ENCODE data around the gene ZGLP1.

Gene ZGLP1

DNA sequence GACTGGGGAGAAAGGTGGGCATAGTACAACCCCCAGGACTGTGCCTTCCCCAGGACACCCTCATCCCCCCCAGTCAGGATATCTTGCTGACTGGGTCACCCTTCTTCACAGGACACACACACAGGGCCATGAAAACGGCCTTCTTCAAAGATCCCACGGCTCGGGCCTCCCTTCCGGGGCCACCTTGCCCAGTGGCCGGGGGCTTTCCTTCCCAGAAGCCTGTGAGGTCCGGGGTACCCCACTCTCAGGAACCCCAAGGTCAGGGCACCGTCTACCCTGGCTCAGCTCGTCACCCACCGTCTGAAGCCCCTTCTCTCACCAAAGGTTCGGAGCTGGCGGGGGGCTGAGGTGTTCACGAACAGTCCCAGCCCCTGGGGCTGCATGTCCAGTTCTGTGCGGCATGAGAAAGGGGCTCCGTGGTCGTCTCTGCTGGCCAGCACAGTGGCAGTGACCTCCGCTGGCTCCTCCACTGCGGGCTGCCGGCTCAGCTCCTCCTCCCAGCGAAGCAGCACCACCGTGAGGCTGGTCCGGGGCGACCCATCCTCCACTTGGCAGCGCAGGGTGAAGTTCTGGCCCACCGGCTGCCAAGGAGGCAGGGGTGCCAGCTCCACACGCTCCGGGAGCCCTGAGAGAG is 25.9 kb upstream of the ZGLP1 start:
- peaks cover 32% of the 10 kb centered on the region for H3K4me1 Mint-ChIP-seq
- no peaks in the 10 kb centered on the region for H3K36me3 Mint-ChIP-seq (ENCODE audit: low read depth)
- H3K27me3 Mint-ChIP-seq (ENCODE audit: low read depth, poor library complexity): peaks cover 17% of the 10 kb centered on the region
- peak overlapping the region; percentile 97 for H3K4me3 Mint-ChIP-seq
- H3K9me3 Mint-ChIP-seq: no peaks in the 10 kb centered on the region
- TF ChIP-seq, protein P1, sequence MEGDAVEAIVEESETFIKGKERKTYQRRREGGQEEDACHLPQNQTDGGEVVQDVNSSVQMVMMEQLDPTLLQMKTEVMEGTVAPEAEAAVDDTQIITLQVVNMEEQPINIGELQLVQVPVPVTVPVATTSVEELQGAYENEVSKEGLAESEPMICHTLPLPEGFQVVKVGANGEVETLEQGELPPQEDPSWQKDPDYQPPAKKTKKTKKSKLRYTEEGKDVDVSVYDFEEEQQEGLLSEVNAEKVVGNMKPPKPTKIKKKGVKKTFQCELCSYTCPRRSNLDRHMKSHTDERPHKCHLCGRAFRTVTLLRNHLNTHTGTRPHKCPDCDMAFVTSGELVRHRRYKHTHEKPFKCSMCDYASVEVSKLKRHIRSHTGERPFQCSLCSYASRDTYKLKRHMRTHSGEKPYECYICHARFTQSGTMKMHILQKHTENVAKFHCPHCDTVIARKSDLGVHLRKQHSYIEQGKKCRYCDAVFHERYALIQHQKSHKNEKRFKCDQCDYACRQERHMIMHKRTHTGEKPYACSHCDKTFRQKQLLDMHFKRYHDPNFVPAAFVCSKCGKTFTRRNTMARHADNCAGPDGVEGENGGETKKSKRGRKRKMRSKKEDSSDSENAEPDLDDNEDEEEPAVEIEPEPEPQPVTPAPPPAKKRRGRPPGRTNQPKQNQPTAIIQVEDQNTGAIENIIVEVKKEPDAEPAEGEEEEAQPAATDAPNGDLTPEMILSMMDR (IDR thresholded peaks at IDR 0.05): no peak
- peak; percentile 28 for DNase-seq
- no peak overlapping the region for H3K27ac Mint-ChIP-seq

DNA sequence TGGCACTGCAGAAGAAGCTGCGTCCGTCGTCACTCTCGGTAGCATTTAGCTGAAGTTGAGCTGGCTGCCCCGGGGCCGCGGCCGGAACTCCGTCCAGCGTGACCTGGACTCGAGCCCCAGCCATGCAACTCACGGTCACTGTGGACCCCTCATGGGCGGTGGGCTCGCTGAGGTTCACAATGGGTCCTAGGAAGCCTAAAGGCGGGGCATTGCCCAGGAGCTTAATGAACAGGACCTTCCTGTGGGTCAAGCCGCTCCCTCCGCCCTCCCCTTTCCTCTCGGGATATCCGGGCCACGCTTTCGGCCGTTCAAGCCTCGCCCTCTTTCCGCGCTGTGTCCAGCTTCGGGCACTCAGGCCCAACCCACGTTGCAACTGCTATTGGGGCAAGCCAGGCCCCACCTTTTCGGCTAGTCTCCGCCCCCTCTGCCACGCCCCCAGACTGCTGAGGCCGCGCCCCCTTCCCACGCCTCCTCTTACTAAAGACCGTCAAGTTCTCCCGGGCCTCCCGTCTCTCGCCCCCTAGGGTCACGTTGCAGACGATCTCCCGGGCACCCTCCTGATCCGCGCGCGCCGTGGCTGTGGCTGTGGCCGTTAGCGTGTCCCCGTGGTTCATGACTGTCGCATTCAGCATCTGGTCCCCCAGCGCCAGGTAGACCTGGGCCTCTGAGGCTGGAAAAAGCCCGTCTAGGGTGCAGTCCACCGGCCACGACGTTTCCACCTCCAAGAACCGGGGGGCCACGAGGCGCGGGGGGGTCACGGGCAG is 25.2 kb upstream of the ZGLP1 start:
- peaks cover 4% of the 10 kb centered on the region for H3K36me3 Mint-ChIP-seq (ENCODE audit: low read depth)
- peaks cover 17% of the 10 kb centered on the region for H3K27me3 Mint-ChIP-seq (ENCODE audit: low read depth, poor library complexity)
- H3K4me1 Mint-ChIP-seq: peaks cover 36% of the 10 kb centered on the region
- TF ChIP-seq, protein P1 (IDR thresholded peaks at IDR 0.05): no peak
- H3K27ac Mint-ChIP-seq: no peak overlapping the region
- peak; percentile 98 for DNase-seq
- H3K9me3 Mint-ChIP-seq: no peaks in the 10 kb centered on the region
- peak overlapping the region; percentile 97 for H3K4me3 Mint-ChIP-seq

DNA sequence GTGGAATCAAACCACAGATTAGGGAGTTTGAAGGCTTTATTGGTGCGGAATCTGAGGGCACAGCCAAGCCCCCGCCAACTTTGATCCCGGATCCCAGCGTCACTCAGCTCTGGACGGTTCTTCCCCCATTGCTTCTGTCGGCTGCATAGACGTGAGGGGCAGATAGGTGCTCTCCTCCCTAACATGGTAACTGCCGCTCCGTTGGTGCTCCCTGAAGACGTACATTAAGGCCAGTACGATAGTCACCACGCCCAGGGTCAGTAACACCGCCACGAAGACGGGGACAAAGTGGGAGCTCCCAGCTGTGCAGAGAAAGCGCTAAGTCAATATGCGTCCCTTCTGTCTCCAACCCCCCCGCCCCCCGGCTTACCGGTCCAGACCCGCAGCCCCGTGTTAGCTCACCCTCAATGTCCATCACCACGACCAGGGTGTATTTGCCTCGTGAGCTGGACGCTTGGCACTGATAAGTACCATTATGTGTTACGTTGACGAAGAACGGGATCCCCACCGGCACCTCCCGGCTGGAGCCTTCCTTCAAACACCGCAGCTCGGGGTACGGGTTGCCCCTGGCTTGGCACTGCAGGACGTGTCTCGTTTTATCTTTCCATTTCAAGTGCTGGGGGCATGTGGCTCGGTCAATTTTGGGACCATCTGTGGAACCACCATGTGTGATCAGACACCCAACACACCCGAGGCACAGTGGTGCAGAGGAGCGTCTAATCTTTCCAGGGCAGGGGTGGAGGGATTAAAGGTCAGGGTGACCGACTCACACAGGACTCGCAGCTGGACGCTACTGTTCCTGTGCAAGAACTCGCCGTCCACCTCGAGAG is 24.4 kb upstream of the ZGLP1 start:
- TF ChIP-seq, protein P1 (IDR thresholded peaks at IDR 0.05): no peak
- Mint-ChIP-seq H3K4me3 (peak overlapping the region; percentile 97), H3K27me3 (ENCODE audit: low read depth, poor library complexity) (peaks cover 13% of the 10 kb centered on the region), H3K4me1 (peaks cover 36% of the 10 kb centered on the region), H3K36me3 (ENCODE audit: low read depth) (peaks cover 8% of the 10 kb centered on the region), H3K9me3 (no peaks in the 10 kb centered on the region), H3K27ac (peak overlapping the region; percentile 59)
- peak; percentile 29 for DNase-seq

DNA sequence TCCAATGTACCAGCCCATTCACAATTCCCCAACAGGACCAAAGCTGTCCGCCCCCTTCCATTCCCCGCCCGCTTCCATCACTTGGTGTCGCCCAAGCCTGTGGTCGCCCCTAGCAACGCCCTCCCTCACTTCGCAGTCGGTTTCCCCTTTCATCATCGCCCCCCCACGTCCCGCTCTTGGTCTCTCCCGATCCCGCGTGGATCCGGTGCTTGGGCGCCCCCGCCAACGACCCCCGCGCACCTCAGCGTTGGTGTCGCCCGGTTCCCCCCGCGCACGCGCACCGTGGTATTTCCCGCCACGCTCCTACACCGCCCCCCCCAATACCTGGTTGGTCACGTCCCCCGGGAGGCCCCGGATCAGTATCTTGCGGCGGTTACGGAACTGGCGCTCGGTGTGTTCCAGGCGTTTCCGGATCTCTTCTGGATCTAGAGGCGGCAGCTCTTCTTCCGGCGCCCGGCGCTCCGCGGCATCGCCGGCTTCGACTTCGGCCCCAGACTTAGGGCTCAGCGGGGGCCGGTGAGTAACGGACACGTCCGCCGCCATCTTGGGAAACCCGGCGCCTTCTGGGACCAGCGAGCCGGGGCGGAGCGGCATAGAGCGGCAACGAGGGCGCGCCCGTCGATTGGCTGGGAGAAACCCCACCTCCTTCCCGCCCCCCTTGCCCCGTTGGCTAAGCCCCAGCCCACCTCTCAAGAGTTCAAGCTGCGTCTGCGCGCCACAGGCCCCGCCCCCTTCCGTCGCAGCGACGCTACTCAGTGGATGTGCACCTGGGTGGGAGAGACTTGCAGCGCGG is 23.5 kb upstream of the ZGLP1 start, which contains the start of gene RAVER1:
Gene RAVER1 (minus strand): TSS at position 565 of the 793 bp plus-strand sequence. CDS start 22 bp downstream, at position 543.
- Mint-ChIP-seq H3K27me3 (ENCODE audit: low read depth, poor library complexity) (peaks cover 6% of the 10 kb centered on the region), H3K9me3 (no peaks in the 10 kb centered on the region), H3K4me3 (peak within 1 kb of the TSS; percentile 97), H3K36me3 (ENCODE audit: low read depth) (peaks cover 8% of the 10 kb centered on the region), H3K4me1 (peaks cover 36% of the 10 kb centered on the region), H3K27ac (peak within 1 kb of the TSS; percentile 99)
- peak; percentile 98 for DNase-seq
- TF ChIP-seq, protein P1 (IDR thresholded peaks at IDR 0.05): no peak

DNA sequence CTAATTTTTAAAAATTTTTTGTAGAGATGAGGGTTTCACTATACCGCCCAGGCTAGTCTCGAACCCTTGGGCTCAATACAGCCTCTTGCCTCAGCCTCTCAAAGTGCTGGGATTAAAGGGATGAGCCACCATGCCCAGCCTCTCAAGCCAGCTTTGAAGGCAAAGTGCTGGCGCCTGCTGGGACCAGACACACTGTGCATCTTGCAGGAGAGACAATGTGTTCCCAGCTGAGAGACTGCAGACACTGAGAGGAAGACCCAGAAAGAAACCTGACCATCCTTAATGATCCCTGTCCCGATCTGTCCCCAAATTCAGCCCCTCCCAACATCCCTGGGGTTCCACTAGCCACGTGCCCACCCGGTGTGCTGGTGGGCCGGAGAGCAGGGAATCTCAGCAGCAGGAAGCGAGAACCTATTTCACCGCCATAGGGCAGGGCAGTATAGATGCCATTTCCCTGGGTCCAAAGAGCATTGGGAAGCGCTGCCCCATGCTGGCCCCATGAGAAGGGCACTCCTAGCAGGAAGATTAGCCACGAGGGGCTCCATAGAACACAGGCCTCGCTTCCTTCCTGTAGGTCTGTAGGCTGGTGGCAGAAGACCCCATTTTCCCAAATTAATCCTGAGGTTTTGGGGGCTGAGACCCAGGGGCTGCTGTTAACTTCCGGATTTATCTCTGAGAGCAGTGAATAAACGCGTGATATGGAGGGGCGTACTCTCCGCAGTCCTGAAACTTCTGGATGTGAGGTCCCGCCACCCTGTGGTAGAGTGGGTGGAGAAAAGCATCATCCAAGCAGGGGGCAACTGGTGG is 22.7 kb upstream of the ZGLP1 start:
- peak overlapping the region; percentile 97 for H3K4me3 Mint-ChIP-seq
- H3K4me1 Mint-ChIP-seq: peaks cover 36% of the 10 kb centered on the region
- peak overlapping the region; percentile 99 for H3K27ac Mint-ChIP-seq
- no peaks in the 10 kb centered on the region for H3K9me3 Mint-ChIP-seq
- TF ChIP-seq, protein P1 (IDR thresholded peaks at IDR 0.05): no peak
- peaks cover 3% of the 10 kb centered on the region for H3K27me3 Mint-ChIP-seq (ENCODE audit: low read depth, poor library complexity)
- no peak for DNase-seq
- peaks cover 14% of the 10 kb centered on the region for H3K36me3 Mint-ChIP-seq (ENCODE audit: low read depth)

All from nephron progenitor cell (in vitro differentiated cells).